HL-60/S4 treated with phorbol 12-myristate 13-acetate at 8.2 ng/mL for 4 days and 3 days (cell line): ENCODE measurements around the gene SARDH.

ENCODE experiments used
- in situ Hi-C: fragments of 300-500 bp; cut with MboI; formaldehyde crosslinking; loops from 2 replicates; pipeline ENCODE4 v1.15.0; 2022; ENCODE audit warnings: low sequenced_read_pairs

SARDH gene

GRCh38 chr9:133689151-133689763, 48.9 kb downstream of the SARDH start:
- in situ Hi-C loops: no loop called here

GRCh38 chr9:133687856-133688761, 50.0 kb downstream of the SARDH start:
- in situ Hi-C loops: no loop called here

GRCh38 chr9:133686642-133687575, 51.2 kb downstream of the SARDH start:
- in situ Hi-C loops: no loop called here

- in situ Hi-C loops: no loop called here
Measured at GRCh38 chr9:133685653-133686609, 52.2 kb downstream of the SARDH start.

- in situ Hi-C loops: no loop called here
Measured at GRCh38 chr9:133684936-133685361, 53.2 kb downstream of the SARDH start.

- in situ Hi-C loops: no loop called here
Measured at GRCh38 chr9:133684121-133684935, 53.8 kb downstream of the SARDH start.

GRCh38 chr9:133683586-133684120, 54.5 kb downstream of the SARDH start:
- in situ Hi-C loops: no loop called here

- in situ Hi-C loops: no loop called here
Measured at GRCh38 chr9:133682818-133683585, 55.1 kb downstream of the SARDH start.

- in situ Hi-C loops: no loop called here
Measured at GRCh38 chr9:133681658-133682306, 56.4 kb downstream of the SARDH start.

GRCh38 chr9:133680976-133681657, 57.0 kb downstream of the SARDH start:
- in situ Hi-C loops: no loop called here

GRCh38 chr9:133680250-133680975, 57.7 kb downstream of the SARDH start:
- in situ Hi-C loops: no loop called here

- in situ Hi-C loops: no loop called here
Measured at GRCh38 chr9:133679466-133680061, 58.6 kb downstream of the SARDH start.

- in situ Hi-C loops: no loop called here
Measured at GRCh38 chr9:133679056-133679455, 59.1 kb downstream of the SARDH start.

GRCh38 chr9:133677126-133678010, 60.8 kb downstream of the SARDH start:
- in situ Hi-C loops: no loop called here

GRCh38 chr9:133676450-133676849, 61.7 kb downstream of the SARDH start:
- in situ Hi-C loops: no loop called here
